ENCODE measurements around the gene ZBTB43.
"Not testable (repeated sequence)": the region's sequence is repeated elsewhere in the genome, so short reads cannot be mapped to it uniquely, and the experiment has no call there.

The ZBTB43 gene

GRCh38 chr9:126804696-126805553 is at the start of gene ZBTB43:
Gene ZBTB43 (plus strand): TSS chr9:126805040. CDS start chr9:126832510, 27,470 bp downstream.
- peak; percentile 89 for DNase-seq

DNA sequence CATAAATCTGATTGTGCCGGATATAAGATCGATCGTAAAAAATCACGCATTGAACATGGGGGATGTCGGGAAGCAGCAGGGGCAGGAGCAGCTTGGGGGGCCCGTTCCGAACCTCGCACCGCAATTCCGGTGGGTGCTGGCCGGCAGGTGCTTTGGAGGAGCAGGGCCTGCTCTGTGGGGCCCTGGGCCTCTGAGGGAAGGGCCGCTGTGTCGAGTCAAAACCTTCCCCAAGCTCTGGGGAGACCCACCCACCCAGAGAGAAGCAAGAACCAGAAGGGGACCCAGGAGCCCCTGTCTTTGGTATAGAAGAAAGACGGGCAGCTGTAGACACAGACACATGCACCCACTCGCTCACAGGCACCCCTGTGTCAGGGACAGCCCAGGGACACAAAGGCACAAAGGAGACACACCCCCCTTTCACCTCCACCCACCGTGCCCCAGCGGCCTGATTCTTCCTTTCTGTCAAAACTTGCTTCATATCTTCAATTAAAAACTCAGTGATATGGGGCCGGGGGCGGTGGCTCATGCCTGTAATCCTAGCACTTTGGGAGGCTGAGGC is 49.4 kb upstream of the ZBTB43 start:
- no peak for DNase-seq

DNA sequence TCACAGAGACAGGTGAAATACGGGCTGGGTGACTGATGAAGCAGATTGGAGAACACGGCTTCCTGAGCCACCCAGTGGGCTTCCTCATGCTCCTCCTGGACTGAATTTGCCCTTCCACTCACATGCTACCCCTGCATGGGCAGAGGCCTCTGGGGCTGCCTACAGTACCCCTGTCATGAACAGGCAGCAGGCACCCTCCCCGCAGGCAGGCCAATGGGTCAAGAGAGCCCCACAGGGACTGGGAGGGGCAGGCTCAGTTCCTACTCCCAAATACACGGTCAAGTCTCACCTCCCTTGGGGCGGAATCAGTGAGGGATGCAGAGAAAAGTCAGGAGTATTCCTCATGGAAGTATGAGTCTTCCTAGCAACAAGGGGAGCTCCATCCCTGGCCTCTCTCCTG is 48.6 kb upstream of the ZBTB43 start:
- no peak for DNase-seq

DNA sequence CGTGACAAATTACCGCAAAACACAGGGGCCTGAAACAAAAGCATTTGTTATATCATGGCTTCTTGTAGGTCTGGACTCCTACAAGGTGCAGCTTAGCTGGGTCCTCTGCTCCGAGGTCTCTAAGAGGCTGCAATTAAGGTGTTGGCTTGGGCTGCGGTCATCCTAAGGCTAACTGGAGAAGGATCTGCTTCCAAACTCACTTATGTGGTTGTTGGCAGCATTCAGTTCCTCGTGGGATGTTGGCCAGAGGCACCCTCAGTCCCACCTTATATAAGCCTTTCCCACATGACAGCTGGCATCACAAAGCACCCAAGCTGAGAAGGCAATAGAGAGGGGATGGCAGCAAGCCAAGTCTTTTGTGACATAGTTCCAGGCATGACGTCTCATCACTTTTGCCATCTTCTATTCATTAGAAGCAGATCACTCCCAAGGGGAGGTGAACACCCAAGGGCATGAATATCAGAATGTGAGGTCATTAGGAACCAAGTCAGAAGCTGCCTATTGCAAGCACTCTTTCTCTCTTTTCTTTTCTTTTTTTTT is 47.9 kb upstream of the ZBTB43 start:
- peak; percentile 34 for DNase-seq

GRCh38 chr9:126758916-126759585 is 45.8 kb upstream of the ZBTB43 start:
- DNase-seq = no peak

DNA sequence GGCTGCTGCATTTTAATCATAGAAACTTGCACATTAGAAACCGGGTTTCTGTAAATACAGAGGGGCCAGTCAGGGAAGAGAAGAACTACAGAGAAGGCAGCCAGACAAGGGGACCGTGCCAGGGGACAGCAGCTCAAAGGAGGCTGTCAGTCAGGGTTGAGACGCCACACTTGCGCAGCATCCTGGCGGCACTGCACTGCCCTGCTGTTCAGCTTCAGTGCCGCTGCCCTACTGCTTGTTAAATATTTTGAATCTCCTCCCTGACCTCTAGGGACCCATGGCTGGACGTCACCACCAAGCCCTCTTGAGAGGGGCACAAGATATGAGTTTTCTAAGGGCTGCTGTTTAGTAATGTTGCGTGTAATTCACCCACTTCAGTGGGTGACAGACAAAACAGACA is 43.6 kb upstream of the ZBTB43 start:
- DNase-seq = no peak

DNA sequence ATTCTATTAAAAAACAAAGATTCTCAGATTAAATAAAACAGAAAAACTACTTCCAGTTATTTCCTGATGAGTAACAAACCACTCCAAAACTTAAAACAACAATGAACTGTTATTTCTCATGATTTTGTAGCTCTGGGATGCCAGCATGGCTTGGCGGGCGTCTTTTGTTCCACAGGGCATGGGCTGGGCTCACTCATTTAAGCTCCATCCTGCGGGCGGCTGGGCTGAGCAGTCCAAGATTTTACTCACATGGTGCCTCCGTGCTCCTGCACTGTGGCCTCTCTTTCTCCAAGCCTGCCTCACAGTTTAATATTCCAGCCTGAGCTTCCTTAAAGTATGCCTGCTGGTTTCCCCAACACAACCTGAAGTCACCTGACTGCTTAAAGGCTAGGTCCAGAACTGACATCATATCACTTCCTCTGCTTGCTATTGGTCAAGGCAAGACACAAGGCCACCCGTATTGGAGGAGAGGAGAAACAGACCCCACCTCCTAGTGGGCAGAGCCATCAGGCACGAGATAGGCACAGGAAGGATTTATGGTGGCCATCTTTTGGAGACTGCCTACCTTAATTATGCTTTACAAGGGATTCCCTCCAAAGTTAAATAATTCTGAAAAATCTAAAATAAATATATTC is 41.6 kb upstream of the ZBTB43 start:
- no peak for DNase-seq

DNA sequence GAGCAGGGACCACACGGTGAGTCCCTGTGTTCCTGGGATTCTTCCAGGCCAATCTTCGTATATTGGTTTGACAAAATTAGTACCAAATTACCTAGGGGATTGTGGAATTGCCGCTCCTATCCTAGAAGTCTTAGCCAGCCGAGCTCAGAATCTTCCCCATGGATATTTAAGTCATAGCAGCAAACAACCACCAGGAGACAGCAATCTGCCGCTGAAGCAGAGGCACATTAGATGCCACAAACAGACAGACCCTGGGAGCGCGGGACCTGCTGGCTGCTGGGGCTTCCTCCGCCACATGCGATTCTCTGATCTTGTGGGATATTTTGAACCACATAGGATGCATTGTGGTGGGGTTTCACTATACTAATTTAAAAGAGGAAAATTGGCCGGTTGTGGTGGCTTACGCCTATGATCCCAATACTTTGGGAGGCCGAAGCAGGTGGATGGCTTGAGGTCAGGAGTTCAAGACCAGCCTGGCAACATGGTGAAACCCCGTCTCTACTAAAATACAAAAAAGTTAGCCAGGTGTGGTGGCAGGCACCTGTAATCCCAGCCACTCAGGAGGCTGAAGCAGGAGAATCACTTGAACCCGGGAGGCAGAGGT is 31.7 kb upstream of the ZBTB43 start:
- no peak for DNase-seq

DNA sequence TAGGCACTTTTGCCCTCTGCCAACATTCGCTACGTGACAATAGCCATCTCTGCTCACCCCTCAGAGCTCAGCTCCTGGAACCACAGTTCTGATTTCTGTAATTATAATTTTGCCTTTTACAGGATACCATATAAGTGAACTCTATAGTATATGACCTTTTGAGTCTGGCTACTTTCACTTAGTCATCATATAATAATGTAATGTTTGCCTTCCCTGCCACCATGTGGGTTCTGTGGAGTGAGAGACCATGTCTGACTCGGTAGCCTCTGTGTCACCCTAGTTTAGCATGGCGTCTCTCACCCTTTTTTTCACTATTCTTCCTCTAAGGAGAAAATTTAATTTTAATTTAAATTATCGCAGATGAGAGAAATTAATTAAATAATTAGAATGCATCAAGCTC is 28.9 kb upstream of the ZBTB43 start:
- no peak for DNase-seq

DNA sequence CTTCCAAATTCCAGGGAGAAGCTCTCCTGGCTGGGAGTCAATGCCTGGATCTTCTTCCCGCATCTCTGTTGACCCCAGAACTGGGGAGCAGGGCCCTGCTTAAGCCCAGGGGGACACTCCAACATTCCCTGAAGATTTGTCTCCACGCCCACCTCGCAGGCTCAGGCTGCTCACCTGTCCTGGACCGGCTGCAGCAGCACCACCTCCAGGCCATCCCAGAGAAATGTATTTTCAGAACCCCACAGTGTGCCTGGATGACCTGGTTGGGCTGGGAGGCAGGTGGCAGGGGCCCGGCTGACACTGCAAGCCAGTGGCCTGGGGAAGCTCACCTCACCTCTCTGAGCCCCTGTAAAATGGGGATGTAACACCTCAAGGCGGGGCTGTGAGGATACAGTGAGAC is 27.1 kb upstream of the ZBTB43 start:
- no peak for DNase-seq

GRCh38 chr9:126778141-126778540 is 26.7 kb upstream of the ZBTB43 start:
- no peak for DNase-seq

- DNase-seq = not testable (repeated sequence)
These were observed 26.1 kb upstream of the ZBTB43 start for GRCh38 chr9:126778696-126779095.

- peak; percentile 81 for DNase-seq
These were observed 23.4 kb upstream of the ZBTB43 start for GRCh38 chr9:126781186-126782052.

GRCh38 chr9:126782053-126782388 is 22.8 kb upstream of the ZBTB43 start:
- DNase-seq = no peak

- DNase-seq = no peak
These were observed 20.9 kb upstream of the ZBTB43 start for GRCh38 chr9:126783949-126784348.

DNA sequence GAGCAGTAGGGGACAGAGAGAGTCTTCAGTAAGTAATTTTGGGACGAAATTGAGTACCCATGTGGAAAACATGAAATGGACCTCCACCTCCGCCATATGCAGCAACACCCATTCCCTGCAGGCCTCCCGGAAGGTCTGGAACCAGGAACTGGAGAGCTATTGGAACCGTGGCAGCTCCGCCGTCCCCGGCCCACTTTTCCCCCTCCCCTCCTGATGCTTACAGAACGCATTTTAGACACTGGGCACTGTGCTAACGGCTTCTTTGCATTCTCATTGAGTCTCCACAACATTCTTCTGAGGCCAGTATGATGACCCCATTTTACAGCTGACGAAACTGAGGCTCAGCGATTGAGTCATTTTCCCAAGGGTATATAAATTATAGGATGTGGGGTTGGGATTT is 20.4 kb upstream of the ZBTB43 start:
- no peak for DNase-seq

GRCh38 chr9:126784841-126785240 is 20.0 kb upstream of the ZBTB43 start:
- not testable (repeated sequence) for DNase-seq

DNA sequence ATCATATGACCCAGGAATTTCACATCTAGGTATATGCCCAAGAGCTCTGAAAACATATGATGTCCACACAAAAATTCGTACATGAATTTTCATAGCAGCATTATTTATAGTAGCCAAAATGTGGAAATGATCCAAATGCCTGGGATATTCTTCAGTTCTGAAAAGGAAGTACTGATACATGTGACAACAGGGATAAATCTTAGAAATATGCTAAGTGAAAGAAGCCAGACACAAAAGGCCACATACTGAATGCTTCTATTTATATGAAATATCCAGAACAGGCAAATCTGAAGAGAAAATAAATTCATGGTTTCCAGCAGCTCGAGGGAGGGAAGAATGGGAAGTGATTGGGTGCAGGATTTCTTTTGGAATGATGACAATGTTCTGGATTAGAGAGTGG is 16.8 kb upstream of the ZBTB43 start:
- DNase-seq = no peak

GRCh38 chr9:126788634-126789349 is 16.0 kb upstream of the ZBTB43 start:
- no peak for DNase-seq

- DNase-seq = no peak
These were observed 14.3 kb upstream of the ZBTB43 start for GRCh38 chr9:126790561-126790960.

Data from NCI-H1694 (cell line).